ENCODE measurements around the gene HLX.

Gene HLX

GRCh38 chr1:220896092-220896491 is 16.8 kb downstream of the HLX start:
- DNase-seq, result no peak

- no peak for DNase-seq
These were observed 21.6 kb downstream of the HLX start for GRCh38 chr1:220900842-220901241.

GRCh38 chr1:220901881-220902280 is 22.6 kb downstream of the HLX start:
- DNase-seq, result no peak

GRCh38 chr1:220902916-220903315 is 23.7 kb downstream of the HLX start:
- DNase-seq, result no peak

GRCh38 chr1:220904876-220905275 is 25.6 kb downstream of the HLX start:
- DNase-seq, result no peak

- DNase-seq, result no peak
These were observed 26.7 kb downstream of the HLX start for GRCh38 chr1:220905650-220906560.

GRCh38 chr1:220906561-220907334 is 27.5 kb downstream of the HLX start:
- no peak for DNase-seq

GRCh38 chr1:220908757-220909156 is 29.5 kb downstream of the HLX start:
- DNase-seq, result no peak

GRCh38 chr1:220910021-220910420 is 30.8 kb downstream of the HLX start:
- DNase-seq, result no peak

GRCh38 chr1:220914283-220915116 is 35.3 kb downstream of the HLX start:
- DNase-seq, result no peak

GRCh38 chr1:220915117-220915440 is 35.8 kb downstream of the HLX start:
- DNase-seq, result no peak

- DNase-seq, result no peak
These were observed 36.7 kb downstream of the HLX start for GRCh38 chr1:220915954-220916353.

- DNase-seq, result no peak
These were observed 37.9 kb downstream of the HLX start for GRCh38 chr1:220917101-220917500.

- no peak for DNase-seq
These were observed 38.4 kb downstream of the HLX start for GRCh38 chr1:220917535-220918209.

- no peak for DNase-seq
These were observed 39.2 kb downstream of the HLX start for GRCh38 chr1:220918285-220918951.

GRCh38 chr1:220920967-220921366 is 41.7 kb downstream of the HLX start:
- no peak for DNase-seq

GRCh38 chr1:220921498-220921897 is 42.3 kb downstream of the HLX start:
- DNase-seq, result no peak

- DNase-seq, result no peak
These were observed 42.9 kb downstream of the HLX start for GRCh38 chr1:220921971-220922635.

GRCh38 chr1:220922951-220923350 is 43.7 kb downstream of the HLX start:
- no peak for DNase-seq

- DNase-seq, result no peak
These were observed 45.2 kb downstream of the HLX start for GRCh38 chr1:220924331-220924970.

GRCh38 chr1:220925707-220926106 is 46.5 kb downstream of the HLX start:
- DNase-seq, result no peak
